Measurements from ENCODE around the gene VWA1. TPM values are rescaled to one million over a fixed set of nuclear protein-coding genes. Genes with fewer than 3 reads are reported as not detected.
A peak's percentile ranks its signal among the peaks of the same experiment; 100 is the strongest.

The VWA1 gene, protein sequence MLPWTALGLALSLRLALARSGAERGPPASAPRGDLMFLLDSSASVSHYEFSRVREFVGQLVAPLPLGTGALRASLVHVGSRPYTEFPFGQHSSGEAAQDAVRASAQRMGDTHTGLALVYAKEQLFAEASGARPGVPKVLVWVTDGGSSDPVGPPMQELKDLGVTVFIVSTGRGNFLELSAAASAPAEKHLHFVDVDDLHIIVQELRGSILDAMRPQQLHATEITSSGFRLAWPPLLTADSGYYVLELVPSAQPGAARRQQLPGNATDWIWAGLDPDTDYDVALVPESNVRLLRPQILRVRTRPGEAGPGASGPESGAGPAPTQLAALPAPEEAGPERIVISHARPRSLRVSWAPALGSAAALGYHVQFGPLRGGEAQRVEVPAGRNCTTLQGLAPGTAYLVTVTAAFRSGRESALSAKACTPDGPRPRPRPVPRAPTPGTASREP
- polyA plus RNA-seq (2012; rRNA removed): 5.3 and 7.4 TPM in 2 replicates
- polyA plus RNA-seq (2012; cell fraction: cytosol; rRNA removed): 3.2 and 5.0 TPM in 2 replicates
- 5.7 and 8.5 TPM in 2 replicates for polyA plus RNA-seq (2012; cell fraction: nucleus; rRNA removed)

DNA sequence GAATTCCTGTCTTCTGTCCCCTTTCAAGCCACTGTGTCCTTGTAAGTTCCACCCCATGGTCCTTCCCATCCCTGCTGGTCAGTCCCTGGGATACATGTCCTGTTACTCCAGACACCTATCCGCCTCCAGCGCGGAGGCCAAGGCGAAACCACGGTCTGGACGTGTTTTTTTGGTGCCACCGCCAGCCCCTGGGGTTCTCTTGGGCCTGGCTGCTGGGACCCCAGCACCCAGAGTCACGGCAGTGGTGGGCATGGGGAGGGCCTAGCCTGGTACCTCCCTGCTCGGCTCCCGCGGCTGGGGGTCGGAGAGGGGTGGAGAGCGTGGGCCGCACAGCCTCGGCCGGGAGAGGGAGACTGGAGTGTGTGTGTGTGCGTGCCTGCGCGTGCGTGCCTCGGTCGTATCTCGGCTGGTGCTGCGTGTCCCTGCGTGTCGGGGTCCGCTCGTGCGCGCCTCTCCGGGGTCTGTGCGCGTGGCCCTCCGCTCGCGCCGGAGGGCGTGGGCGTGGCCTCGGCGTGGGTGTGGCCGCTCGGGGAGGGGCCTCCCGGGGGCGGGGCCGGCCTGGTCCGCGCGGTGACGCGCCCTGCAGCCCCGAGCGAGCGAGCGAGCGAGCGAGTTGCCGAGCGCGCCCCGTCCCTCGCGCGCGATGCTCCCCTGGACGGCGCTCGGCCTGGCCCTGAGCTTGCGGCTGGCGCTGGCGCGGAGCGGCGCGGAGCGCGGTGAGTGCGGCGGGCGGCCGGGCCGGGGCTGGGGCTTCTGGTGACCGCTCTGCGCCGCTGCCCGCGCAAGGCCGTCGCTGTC is at the start of gene VWA1:
Gene VWA1, plus strand, starts transcription at position 585 of the 798 bp plus-strand sequence. Its CDS starts 59 bp downstream, at position 644.
- Histone ChIP-seq H3F3A (replicated peaks; ENCODE audit: insufficient read depth) (no peaks in the 10 kb centered on the region), H3K36me3 (replicated peaks in 1 of 2; ENCODE audit: control insufficient read depth in 1 of 2, insufficient read depth in 2 of 2, low read length in 1 of 2) (no peaks in the 10 kb centered on the region), H3K4me2 (peak within 1 kb of the TSS; percentile 68), H3K27me3 (ENCODE audit: insufficient read depth) (no peaks in the 10 kb centered on the region), H3K27ac (ENCODE audit: low read depth in 2 of 2, low read length in 1 of 2) (no peak within 1 kb of the TSS; a peak in 1 of 4 replicates), H3K9ac (no peak within 1 kb of the TSS), H4K20me1 (ENCODE audit: insufficient read depth) (no peaks in the 10 kb centered on the region), H3K9me3 (no peaks in the 10 kb centered on the region), H3K4me3 (ENCODE audit: low read depth in 2 of 2, low read length in 1 of 2) (peak within 1 kb of the TSS; percentile 46 to 47; a peak in 3 of 4 replicates), H2AFZ (ENCODE audit: low read depth) (no peak within 1 kb of the TSS), H3K4me1 (ENCODE audit: control insufficient read depth in 1 of 2, insufficient read depth in 2 of 2, low read depth in 1 of 2, low read length in 1 of 2) (peaks cover 0 to 25% of the 10 kb centered on the region in 2 experiments; a peak in 1 of 4 replicates), H3K79me2 (ENCODE audit: insufficient read depth) (no peaks in the 10 kb centered on the region), H3K9me2 (no peaks in the 10 kb centered on the region)
- CTCF ChIA-PET: no interaction called here
- peak; percentile 99 for DNase-seq
- TF ChIP-seq, protein P1, sequence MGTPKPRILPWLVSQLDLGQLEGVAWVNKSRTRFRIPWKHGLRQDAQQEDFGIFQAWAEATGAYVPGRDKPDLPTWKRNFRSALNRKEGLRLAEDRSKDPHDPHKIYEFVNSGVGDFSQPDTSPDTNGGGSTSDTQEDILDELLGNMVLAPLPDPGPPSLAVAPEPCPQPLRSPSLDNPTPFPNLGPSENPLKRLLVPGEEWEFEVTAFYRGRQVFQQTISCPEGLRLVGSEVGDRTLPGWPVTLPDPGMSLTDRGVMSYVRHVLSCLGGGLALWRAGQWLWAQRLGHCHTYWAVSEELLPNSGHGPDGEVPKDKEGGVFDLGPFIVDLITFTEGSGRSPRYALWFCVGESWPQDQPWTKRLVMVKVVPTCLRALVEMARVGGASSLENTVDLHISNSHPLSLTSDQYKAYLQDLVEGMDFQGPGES (IDR thresholded peaks at IDR 0.05; ENCODE audit: low read depth, low read length): no peak
- TF ChIP-seq, protein P2, sequence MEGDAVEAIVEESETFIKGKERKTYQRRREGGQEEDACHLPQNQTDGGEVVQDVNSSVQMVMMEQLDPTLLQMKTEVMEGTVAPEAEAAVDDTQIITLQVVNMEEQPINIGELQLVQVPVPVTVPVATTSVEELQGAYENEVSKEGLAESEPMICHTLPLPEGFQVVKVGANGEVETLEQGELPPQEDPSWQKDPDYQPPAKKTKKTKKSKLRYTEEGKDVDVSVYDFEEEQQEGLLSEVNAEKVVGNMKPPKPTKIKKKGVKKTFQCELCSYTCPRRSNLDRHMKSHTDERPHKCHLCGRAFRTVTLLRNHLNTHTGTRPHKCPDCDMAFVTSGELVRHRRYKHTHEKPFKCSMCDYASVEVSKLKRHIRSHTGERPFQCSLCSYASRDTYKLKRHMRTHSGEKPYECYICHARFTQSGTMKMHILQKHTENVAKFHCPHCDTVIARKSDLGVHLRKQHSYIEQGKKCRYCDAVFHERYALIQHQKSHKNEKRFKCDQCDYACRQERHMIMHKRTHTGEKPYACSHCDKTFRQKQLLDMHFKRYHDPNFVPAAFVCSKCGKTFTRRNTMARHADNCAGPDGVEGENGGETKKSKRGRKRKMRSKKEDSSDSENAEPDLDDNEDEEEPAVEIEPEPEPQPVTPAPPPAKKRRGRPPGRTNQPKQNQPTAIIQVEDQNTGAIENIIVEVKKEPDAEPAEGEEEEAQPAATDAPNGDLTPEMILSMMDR (IDR thresholded peaks at IDR 0.05): no peak
- no peak for TF ChIP-seq RXRA (IDR thresholded peaks at IDR 0.05; ENCODE audit: borderline replicate concordance, low read depth)
- TF ChIP-seq MXI1 (IDR thresholded peaks at IDR 0.05; ENCODE audit: low read depth, low read length): peak; percentile 33; the same call in 1 of the 2 replicates
- TF ChIP-seq RCOR1 (IDR thresholded peaks at IDR 0.05; ENCODE audit: low read length): no peak
- TF ChIP-seq, protein P3, sequence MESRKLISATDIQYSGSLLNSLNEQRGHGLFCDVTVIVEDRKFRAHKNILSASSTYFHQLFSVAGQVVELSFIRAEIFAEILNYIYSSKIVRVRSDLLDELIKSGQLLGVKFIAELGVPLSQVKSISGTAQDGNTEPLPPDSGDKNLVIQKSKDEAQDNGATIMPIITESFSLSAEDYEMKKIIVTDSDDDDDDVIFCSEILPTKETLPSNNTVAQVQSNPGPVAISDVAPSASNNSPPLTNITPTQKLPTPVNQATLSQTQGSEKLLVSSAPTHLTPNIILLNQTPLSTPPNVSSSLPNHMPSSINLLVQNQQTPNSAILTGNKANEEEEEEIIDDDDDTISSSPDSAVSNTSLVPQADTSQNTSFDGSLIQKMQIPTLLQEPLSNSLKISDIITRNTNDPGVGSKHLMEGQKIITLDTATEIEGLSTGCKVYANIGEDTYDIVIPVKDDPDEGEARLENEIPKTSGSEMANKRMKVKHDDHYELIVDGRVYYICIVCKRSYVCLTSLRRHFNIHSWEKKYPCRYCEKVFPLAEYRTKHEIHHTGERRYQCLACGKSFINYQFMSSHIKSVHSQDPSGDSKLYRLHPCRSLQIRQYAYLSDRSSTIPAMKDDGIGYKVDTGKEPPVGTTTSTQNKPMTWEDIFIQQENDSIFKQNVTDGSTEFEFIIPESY (IDR thresholded peaks at IDR 0.05; ENCODE audit: borderline replicate concordance, low read depth): no peak
- TF ChIP-seq NRF1 (IDR thresholded peaks at IDR 0.05; ENCODE audit: low read depth, low read length): peak; percentile 21; the same call in 1 of the 2 replicates
- no peak for TF ChIP-seq YY1 (IDR thresholded peaks at IDR 0.05; ENCODE audit: low read depth)
- TF ChIP-seq TCF12 (IDR thresholded peaks at IDR 0.05): no peak
- no peak for TF ChIP-seq SMC3 (IDR thresholded peaks at IDR 0.05; ENCODE audit: low read depth, low read length)
- no peak for TF ChIP-seq GATA2 (CRISPR knock-in tag; IDR thresholded peaks at IDR 0.05)
- no peak for TF ChIP-seq FOSL2 (IDR thresholded peaks at IDR 0.05; ENCODE audit: borderline replicate concordance, low read depth)
- TF ChIP-seq, protein P4, sequence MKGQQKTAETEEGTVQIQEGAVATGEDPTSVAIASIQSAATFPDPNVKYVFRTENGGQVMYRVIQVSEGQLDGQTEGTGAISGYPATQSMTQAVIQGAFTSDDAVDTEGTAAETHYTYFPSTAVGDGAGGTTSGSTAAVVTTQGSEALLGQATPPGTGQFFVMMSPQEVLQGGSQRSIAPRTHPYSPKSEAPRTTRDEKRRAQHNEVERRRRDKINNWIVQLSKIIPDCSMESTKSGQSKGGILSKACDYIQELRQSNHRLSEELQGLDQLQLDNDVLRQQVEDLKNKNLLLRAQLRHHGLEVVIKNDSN (IDR thresholded peaks at IDR 0.05; ENCODE audit: borderline replicate concordance, low read depth): no peak
- TF ChIP-seq, protein P5, sequence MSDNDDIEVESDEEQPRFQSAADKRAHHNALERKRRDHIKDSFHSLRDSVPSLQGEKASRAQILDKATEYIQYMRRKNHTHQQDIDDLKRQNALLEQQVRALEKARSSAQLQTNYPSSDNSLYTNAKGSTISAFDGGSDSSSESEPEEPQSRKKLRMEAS (IDR thresholded peaks at IDR 0.05; ENCODE audit: low read depth): 0 out of 2 replicates have a peak, but pooled peaks have one; percentile 23
- no peak for TF ChIP-seq RAD21 (IDR thresholded peaks at IDR 0.05; ENCODE audit: low read length)
- TF ChIP-seq, protein P6, sequence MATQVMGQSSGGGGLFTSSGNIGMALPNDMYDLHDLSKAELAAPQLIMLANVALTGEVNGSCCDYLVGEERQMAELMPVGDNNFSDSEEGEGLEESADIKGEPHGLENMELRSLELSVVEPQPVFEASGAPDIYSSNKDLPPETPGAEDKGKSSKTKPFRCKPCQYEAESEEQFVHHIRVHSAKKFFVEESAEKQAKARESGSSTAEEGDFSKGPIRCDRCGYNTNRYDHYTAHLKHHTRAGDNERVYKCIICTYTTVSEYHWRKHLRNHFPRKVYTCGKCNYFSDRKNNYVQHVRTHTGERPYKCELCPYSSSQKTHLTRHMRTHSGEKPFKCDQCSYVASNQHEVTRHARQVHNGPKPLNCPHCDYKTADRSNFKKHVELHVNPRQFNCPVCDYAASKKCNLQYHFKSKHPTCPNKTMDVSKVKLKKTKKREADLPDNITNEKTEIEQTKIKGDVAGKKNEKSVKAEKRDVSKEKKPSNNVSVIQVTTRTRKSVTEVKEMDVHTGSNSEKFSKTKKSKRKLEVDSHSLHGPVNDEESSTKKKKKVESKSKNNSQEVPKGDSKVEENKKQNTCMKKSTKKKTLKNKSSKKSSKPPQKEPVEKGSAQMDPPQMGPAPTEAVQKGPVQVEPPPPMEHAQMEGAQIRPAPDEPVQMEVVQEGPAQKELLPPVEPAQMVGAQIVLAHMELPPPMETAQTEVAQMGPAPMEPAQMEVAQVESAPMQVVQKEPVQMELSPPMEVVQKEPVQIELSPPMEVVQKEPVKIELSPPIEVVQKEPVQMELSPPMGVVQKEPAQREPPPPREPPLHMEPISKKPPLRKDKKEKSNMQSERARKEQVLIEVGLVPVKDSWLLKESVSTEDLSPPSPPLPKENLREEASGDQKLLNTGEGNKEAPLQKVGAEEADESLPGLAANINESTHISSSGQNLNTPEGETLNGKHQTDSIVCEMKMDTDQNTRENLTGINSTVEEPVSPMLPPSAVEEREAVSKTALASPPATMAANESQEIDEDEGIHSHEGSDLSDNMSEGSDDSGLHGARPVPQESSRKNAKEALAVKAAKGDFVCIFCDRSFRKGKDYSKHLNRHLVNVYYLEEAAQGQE (IDR thresholded peaks at IDR 0.05; ENCODE audit: low read depth, low read length): no peak
- TF ChIP-seq TAF1 (IDR thresholded peaks at IDR 0.05; ENCODE audit: borderline replicate concordance, low read depth, low read length): no peak
- POLR2A ChIA-PET: no interaction called here
- WGBS (ENCODE audit: low lambda C conversion rate): 65% methylated on average over 18 of the region's 89 CpGs
